Suprapubic skin (tissue), 3 donors: Measurements from ENCODE around the gene CIRBP.

Experiments
- CTCF ChIP-seq, 2 donors: fragments of 200-600 bp in 1 of 2; fragments of 450-650 bp in 1 of 2; sonication (generic) in 1 of 2; IDR thresholded peaks; one replicate each; pipeline ENCODE4 v1.5.1; 2016 to 2019; ENCODE audit warnings: antibody characterized with exemption in 2 of 2, mild to moderate bottlenecking in 1 of 2, moderate library complexity in 1 of 2
- POLR2A ChIP-seq, 2 donors: fragments of 450-650 bp; IDR thresholded peaks; one replicate each; pipeline ENCODE4 v1.6.1; 2017; ENCODE audit warnings: antibody characterized with exemption in 2 of 2, mild to moderate bottlenecking in 2 of 2, moderate library complexity in 2 of 2

DNA sequence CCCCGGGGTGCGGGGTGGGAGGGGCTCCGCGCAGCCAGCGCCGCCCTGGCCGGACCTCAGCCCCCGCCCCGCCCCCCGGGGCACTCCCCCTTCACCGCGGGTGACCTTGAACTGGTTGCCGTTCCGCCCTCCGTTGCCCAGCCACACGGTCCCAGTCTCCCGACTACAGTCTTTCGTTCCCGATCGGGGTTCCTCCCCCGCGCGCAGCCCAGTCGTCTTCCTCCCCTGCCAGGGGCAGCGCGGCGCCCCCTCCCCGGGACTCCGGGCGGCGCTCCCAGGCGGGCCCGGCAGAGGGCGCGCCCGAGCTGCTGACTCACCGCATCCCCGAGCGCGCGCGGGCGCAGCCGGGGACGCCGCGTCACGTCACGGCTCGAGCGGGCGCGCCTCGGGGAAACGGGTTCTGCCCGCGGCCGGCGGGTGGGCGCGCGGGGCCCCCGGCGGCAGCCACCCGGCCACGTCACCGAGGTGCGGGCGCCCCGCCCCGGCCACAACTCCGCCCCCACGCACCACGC is 20.3 kb upstream of the CIRBP start:
- TF ChIP-seq CTCF (IDR thresholded peaks at IDR 0.05) (peak; percentile 89 to 90), POLR2A (IDR thresholded peaks at IDR 0.05) (no peak)
